WERI-Rb-1 (cell line): Measurements from ENCODE around the gene TF.

ENCODE experiments used
- DNase-seq: peaks from one replicate; pipeline ENCODE4 v3.0.0-alpha.2; 2020
- H3K27ac ChIP-seq: fragments of 250-450 bp; sonication (Bioruptor Pico); 2 replicates; pipeline ENCODE4 v1.5.1; 2020; ENCODE audit warnings: mild to moderate bottlenecking, moderate library complexity
- H3K27me3 ChIP-seq: fragments of 250-450 bp; sonication (Bioruptor Pico); 2 replicates; pipeline ENCODE4 v1.5.1; 2021; ENCODE audit warnings: mild to moderate bottlenecking, low read depth, moderate library complexity; ENCODE audit not compliant: insufficient read depth, severe bottlenecking
- H3K36me3 ChIP-seq: fragments of 250-450 bp; sonication (Bioruptor Pico); 2 replicates; pipeline ENCODE4 v1.5.1; 2020; ENCODE audit warnings: mild to moderate bottlenecking, moderate library complexity
- H3K4me3 ChIP-seq: 2 replicates; pipeline ENCODE4 v1.5.1; 2011; ENCODE audit warnings: low read depth, mild to moderate bottlenecking, control low read depth, low read length
- H3K9me3 ChIP-seq: fragments of 250-450 bp; sonication (Bioruptor Pico); 2 replicates; pipeline ENCODE4 v1.5.1; 2021; ENCODE audit warnings: mild to moderate bottlenecking, moderate library complexity; ENCODE audit not compliant: severe bottlenecking
- TF ChIP-seq, protein P1 (sequence below): IDR thresholded peaks from 2 replicates; pipeline ENCODE4 v1.5.1; 2011; ENCODE audit warnings: low read depth, mild to moderate bottlenecking, control low read depth, inconsistent platforms, low read length

Gene TF

DNA sequence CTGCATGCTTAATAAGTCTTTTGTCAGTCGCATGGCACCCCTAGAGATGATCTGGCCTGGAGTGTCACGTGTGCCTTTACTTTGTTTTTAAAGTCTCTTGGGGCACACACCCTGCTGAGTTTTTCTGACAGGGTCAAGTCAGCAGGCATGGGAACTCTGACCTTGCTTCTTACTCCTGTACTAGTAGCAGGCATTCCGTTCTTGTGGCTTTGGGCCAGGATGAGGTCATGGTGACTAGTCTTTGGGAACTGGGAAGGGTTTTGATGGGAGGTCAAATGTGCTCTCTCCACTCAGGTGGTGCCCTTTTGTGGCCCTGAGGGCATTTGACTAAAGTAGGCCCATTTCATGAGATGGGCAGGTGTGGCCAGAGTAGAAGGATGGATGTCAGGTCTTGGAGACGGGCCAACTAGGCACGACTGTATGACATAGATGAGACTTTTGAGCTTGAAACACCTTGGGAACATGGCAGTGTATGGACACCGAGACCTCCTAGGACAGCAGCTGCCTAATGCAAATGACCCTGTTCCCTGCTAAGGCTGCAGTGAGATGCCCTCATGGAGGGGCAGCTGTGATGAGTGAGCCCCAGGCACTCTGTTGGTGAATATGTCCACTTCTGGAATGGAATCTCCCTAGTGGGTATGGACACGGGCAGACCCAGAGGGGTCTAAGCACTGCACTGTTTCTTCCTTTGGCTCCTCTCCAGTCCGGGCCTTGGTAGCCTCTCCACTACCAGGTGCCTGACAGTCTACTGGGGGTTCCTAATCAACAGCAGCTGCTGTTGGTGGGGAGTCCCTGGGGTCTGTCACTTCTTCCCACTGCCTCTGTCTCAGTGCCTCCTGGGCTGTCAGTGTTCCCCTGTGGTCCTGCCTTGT, 75.8 kb downstream of the TF start:
- H3K36me3 ChIP-seq, result peaks cover 31% of the 10 kb centered on the region
- H3K27ac ChIP-seq, result no peak overlapping the region
- TF ChIP-seq, protein P1, sequence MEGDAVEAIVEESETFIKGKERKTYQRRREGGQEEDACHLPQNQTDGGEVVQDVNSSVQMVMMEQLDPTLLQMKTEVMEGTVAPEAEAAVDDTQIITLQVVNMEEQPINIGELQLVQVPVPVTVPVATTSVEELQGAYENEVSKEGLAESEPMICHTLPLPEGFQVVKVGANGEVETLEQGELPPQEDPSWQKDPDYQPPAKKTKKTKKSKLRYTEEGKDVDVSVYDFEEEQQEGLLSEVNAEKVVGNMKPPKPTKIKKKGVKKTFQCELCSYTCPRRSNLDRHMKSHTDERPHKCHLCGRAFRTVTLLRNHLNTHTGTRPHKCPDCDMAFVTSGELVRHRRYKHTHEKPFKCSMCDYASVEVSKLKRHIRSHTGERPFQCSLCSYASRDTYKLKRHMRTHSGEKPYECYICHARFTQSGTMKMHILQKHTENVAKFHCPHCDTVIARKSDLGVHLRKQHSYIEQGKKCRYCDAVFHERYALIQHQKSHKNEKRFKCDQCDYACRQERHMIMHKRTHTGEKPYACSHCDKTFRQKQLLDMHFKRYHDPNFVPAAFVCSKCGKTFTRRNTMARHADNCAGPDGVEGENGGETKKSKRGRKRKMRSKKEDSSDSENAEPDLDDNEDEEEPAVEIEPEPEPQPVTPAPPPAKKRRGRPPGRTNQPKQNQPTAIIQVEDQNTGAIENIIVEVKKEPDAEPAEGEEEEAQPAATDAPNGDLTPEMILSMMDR, result peak; percentile 46
- DNase-seq, result peak; percentile 29
- no peaks in the 10 kb centered on the region for H3K9me3 ChIP-seq
- no peak overlapping the region for H3K4me3 ChIP-seq
- no peaks in the 10 kb centered on the region for H3K27me3 ChIP-seq

DNA sequence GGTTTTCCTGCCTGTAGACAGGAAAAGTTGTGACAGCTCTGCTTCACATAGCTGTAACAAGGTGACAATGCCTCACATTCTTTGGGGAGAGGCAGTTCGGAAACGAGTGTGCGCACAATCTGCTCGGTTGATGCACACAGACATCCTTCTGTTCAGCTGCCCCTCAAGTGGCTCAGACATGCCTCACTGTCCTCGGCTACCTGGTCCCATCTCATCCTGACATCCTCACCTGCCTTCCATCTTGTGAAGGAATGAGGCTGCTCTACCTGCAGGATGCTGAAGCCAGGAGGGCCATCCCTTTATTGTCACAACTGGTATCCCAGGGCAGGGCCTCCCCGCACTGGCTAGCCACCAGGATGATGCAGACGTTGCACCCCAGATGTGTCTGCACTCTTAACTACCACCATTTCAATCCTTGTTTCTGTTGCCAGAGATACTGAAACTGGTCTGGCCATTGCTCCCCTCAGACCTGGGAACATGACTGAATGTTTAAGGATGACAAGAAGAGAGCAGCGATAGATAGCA, 78.8 kb downstream of the TF start:
- Histone ChIP-seq H3K36me3 (peaks cover 11% of the 10 kb centered on the region), H3K9me3 (no peaks in the 10 kb centered on the region), H3K4me3 (no peak overlapping the region), H3K27ac (no peak overlapping the region), H3K27me3 (no peaks in the 10 kb centered on the region)
- TF ChIP-seq, protein P1, result no peak
- DNase-seq, result no peak

DNA sequence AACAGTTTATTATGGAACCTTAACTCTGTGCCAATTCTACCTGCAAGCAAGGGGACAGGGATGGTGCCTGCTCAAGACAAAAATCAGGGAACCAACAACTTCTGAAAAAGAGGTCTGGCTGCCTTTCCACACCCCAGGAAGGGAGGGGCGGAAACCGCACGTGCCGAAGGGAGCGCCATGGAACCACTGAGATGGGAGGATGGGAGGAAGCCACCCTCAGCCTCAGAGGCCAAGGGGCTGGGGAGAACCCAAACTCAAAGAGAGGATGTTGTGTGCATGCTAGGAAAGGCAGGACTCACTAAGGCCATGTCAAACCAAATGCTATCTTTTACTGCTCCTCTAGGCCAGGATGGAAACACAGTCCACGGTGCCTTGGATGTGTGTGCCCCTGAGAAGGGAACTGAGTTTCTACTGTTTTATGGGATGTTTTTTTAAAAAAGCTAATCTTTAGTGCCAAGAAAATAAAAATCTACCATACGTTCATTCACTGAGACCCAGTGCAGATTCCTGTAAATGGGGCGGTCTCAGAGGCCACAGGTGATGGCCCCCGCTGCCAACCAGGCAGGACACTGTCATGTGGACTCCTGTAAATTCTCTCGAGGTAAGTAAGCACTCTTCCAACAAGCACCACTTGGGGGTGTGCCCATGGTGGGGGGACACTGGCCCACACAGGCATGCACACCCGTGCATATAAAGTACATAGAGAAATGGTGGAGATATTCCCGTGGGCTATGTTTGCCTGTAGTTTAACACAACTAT, 80.0 kb downstream of the TF start:
- no peaks in the 10 kb centered on the region; the same call in 1 of the 2 replicates for H3K36me3 ChIP-seq
- no peak overlapping the region for H3K27ac ChIP-seq
- no peak overlapping the region for H3K4me3 ChIP-seq
- H3K27me3 ChIP-seq, result no peaks in the 10 kb centered on the region
- H3K9me3 ChIP-seq, result no peaks in the 10 kb centered on the region
- TF ChIP-seq, protein P1, result no peak
- DNase-seq, result no peak

DNA sequence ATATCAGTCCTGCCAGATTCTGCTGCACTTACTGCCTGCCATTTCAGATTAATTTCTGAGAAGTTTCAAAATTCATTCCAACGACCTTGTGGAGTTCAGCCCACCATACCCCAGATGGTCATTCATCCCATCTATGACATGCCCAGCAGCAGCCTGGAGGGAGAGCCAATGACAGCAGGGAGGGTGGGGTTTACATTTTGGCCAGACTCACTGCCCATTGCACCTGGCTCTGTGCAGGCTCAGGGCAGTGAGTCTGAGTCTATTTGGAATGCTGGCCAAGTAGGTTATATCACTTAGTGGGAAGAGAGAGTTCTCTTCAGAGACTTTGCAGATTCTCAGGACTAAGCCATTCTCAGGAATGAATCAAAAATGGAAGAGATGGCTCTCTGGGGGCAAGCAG, 80.9 kb downstream of the TF start:
- H3K27me3 ChIP-seq, result no peaks in the 10 kb centered on the region
- no peak overlapping the region for H3K4me3 ChIP-seq
- no peak overlapping the region for H3K27ac ChIP-seq
- DNase-seq, result no peak
- TF ChIP-seq, protein P1, result no peak
- no peaks in the 10 kb centered on the region for H3K9me3 ChIP-seq
- H3K36me3 ChIP-seq, result no peaks in the 10 kb centered on the region; the same call in 1 of the 2 replicates

DNA sequence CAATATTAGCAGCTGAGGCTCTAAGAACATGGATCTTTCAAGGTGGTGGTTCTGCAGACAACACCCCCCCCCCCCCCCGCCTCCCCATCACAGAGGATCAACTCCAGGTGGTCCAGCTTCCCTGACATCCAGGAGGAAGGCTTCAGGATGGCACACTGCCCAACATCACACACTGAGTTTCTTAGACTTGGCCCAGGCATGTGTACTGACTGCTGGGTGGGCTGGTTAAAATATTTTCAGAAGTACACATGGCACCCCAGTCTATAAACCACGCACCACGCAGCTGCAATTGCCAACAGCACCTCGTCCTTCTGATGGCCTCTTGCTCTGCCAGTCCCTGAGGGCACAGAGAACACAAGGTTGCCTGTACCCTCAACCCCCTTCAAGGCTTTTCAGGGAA, 81.5 kb downstream of the TF start:
- Histone ChIP-seq H3K4me3 (no peak overlapping the region), H3K27ac (no peak overlapping the region), H3K27me3 (no peaks in the 10 kb centered on the region), H3K36me3 (no peaks in the 10 kb centered on the region; the same call in 1 of the 2 replicates), H3K9me3 (no peaks in the 10 kb centered on the region)
- no peak for DNase-seq
- TF ChIP-seq, protein P1, result no peak
